WI38 (cell line): ENCODE data around the gene FBXO38.
A peak's percentile ranks its signal among the peaks of the same experiment; 100 is the strongest.

ENCODE experiments used
- H3K4me3 ChIP-seq: 2 replicates; pipeline ENCODE4 v1.5.1; 2011; ENCODE audit warnings: low read depth, mild to moderate bottlenecking, control low read depth, low read length
- CTCF ChIP-seq: IDR thresholded peaks from 2 replicates; pipeline ENCODE4 v1.5.1; 2012; ENCODE audit warnings: low read depth, mild to moderate bottlenecking, control low read depth, low read length

FBXO38 gene

GRCh38 chr5:148469501-148469935, 85.8 kb downstream of the FBXO38 start:
- no peak for TF ChIP-seq CTCF
- H3K4me3 ChIP-seq, result no peak overlapping the region

- no peak for TF ChIP-seq CTCF
Observed at GRCh38 chr5:148471379-148471778, 87.6 kb downstream of the FBXO38 start.

GRCh38 chr5:148474025-148474511, 90.3 kb downstream of the FBXO38 start:
- TF ChIP-seq CTCF, result no peak
- no peak overlapping the region for H3K4me3 ChIP-seq

More at GRCh38 chr5:148471379-148471778, 87.6 kb downstream of the FBXO38 start:
- no peak overlapping the region for H3K4me3 ChIP-seq

- no peak for TF ChIP-seq CTCF
- no peak overlapping the region for H3K4me3 ChIP-seq
Observed at GRCh38 chr5:148476302-148476701, 92.5 kb downstream of the FBXO38 start.

- TF ChIP-seq CTCF, result no peak
- H3K4me3 ChIP-seq, result no peak overlapping the region
Observed at GRCh38 chr5:148477429-148477828, 93.7 kb downstream of the FBXO38 start.

- TF ChIP-seq CTCF, result no peak
- no peak overlapping the region for H3K4me3 ChIP-seq
Observed at GRCh38 chr5:148482196-148482595, 98.4 kb downstream of the FBXO38 start.

GRCh38 chr5:148482697-148483462, 99.1 kb downstream of the FBXO38 start:
- peak; percentile 62 for TF ChIP-seq CTCF
- no peak overlapping the region for H3K4me3 ChIP-seq
